HFFc6 (cell line): ENCODE results near the gene KDM4C. TPM values are rescaled to one million over a fixed set of nuclear protein-coding genes. Genes with fewer than 3 reads are reported as not detected.

Source experiments
- DNase-seq: peaks from one replicate; pipeline ENCODE4 v3.0.0-alpha.2; 2018
- H3K27ac Mint-ChIP-seq: 2 replicates; pipeline ENCODE4 v1.8.0; 2020; ENCODE audit warnings: mild to moderate bottlenecking, mixed read lengths
- H3K27me3 Mint-ChIP-seq: 2 replicates; pipeline ENCODE4 v1.8.0; 2021; ENCODE audit warnings: mild to moderate bottlenecking, moderate library complexity, mixed read lengths; ENCODE audit not compliant: insufficient read depth
- H3K36me3 Mint-ChIP-seq: 2 replicates; pipeline ENCODE4 v1.8.0; 2021; ENCODE audit warnings: low read depth, mixed read lengths
- H3K4me1 Mint-ChIP-seq: 2 replicates; pipeline ENCODE4 v1.8.0; 2020; ENCODE audit warnings: low read depth, mixed read lengths
- H3K4me3 Mint-ChIP-seq: 2 replicates; pipeline ENCODE4 v1.8.0; 2020; ENCODE audit warnings: mild to moderate bottlenecking, moderate library complexity, mixed read lengths
- H3K9me3 Mint-ChIP-seq: 2 replicates; pipeline ENCODE4 v1.8.0; 2020; ENCODE audit warnings: mild to moderate bottlenecking, mixed read lengths
- total RNA-seq, 6 experiments: library from RNA; stranded (reverse); fragmentation: NEBNext Ultra II Directional; extraction: Animal tissue kit (Norgen Biotek cat#: 25700); gene quantifications; 2 replicates in 1 of 6; 3 replicates in 5 of 6; pipeline ENCODE4 v1.2.3, GENCODE V29; 2021
- TF ChIP-seq, protein P1 (sequence below): fragments of 200-600 bp; sonication (generic); IDR thresholded peaks from 2 replicates; pipeline ENCODE4 v1.5.0; 2021; ENCODE audit warnings: antibody characterized with exemption, mild to moderate bottlenecking

The KDM4C gene
- total RNA-seq, 6 experiments from 2014 or later = 9.1 to 12.0 (median 11.1) TPM

DNA sequence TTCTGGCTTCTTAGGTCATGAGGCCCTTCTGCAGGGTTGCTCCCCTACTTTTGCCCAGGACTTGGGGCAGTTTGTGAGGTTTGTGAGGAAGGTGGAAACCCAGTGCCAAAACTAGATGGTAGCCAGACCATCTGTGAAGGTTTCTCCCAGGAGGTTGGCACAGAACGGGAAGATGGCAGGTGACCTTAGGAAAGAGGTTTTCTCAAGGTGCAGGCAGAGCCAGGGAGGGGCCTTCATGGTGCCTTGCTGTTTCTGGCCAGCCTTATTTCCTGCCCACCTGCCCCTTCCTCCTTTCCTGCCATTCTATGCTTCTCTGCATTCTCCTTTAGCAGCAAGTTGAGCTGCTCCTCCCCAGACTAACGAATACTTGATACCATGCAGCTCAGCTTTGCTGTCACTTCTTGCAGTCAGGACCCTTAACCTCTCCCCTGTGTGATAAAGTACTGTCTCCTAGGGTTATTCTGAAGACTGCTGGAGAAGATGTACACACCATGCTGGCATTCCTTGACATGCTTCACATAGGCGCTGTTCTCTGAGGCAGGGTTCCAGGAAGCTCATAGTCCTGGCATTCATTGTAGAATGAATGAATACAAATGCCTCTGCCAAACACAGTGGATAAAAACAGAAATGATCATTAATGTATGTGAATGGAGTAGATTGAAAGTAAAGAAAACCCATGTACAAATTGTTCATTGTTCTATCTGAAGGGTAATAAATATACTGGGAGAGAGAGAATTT lies 154.3 kb downstream of the KDM4C start:
- Mint-ChIP-seq H3K4me3 (no peak overlapping the region), H3K4me1 (peaks cover 7% of the 10 kb centered on the region), H3K27me3 (no peaks in the 10 kb centered on the region), H3K27ac (no peak overlapping the region), H3K36me3 (no peaks in the 10 kb centered on the region), H3K9me3 (no peaks in the 10 kb centered on the region)
- no peak for DNase-seq
- TF ChIP-seq, protein P1, sequence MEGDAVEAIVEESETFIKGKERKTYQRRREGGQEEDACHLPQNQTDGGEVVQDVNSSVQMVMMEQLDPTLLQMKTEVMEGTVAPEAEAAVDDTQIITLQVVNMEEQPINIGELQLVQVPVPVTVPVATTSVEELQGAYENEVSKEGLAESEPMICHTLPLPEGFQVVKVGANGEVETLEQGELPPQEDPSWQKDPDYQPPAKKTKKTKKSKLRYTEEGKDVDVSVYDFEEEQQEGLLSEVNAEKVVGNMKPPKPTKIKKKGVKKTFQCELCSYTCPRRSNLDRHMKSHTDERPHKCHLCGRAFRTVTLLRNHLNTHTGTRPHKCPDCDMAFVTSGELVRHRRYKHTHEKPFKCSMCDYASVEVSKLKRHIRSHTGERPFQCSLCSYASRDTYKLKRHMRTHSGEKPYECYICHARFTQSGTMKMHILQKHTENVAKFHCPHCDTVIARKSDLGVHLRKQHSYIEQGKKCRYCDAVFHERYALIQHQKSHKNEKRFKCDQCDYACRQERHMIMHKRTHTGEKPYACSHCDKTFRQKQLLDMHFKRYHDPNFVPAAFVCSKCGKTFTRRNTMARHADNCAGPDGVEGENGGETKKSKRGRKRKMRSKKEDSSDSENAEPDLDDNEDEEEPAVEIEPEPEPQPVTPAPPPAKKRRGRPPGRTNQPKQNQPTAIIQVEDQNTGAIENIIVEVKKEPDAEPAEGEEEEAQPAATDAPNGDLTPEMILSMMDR = no peak

DNA sequence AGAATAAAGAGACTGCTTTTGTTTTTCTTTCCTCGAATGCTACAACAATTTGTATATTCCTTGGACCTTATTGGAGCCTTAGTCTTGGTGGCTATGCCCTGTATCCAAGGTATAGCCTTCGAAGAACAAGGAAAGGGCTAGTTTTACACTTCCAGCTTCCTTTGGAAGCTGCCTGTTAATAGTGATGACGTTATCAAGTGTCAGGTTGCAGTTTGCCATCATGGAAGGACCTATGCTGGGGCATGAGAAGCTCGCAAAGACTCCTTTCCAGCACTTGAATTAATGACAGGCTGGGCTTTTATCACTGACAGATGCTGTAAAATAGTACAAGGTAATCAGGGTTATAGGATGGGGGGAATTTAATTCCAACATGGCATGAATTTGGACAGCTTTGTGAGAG lies 157.9 kb downstream of the KDM4C start:
- Mint-ChIP-seq H3K4me3 (no peak overlapping the region), H3K4me1 (peaks cover 11% of the 10 kb centered on the region), H3K36me3 (no peaks in the 10 kb centered on the region; the same call in 1 of the 2 replicates), H3K9me3 (no peaks in the 10 kb centered on the region), H3K27ac (no peak overlapping the region), H3K27me3 (no peaks in the 10 kb centered on the region; the same call in 1 of the 2 replicates)
- no peak for DNase-seq
- TF ChIP-seq, protein P1 = no peak

DNA sequence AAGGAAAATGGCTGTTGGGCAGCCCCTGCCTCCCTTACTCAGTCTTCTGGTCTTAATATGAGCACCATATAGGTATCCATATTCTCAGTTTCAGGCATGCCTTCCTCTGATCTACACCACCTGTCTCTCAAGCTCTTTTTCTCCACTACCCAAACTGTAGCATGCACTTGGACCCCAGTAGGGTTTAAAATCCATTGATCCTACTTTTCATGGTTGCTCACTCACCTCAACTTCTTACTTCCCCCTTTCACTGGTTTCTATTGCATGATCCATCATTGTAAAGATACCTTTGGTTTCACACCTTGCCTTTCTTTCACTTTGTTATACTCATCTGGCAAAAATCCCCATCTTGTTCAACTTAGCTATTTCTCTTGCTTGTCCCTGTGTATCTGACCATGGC lies 159.4 kb downstream of the KDM4C start:
- Mint-ChIP-seq H3K27ac (no peak overlapping the region), H3K4me3 (no peak overlapping the region), H3K27me3 (no peaks in the 10 kb centered on the region; the same call in 1 of the 2 replicates), H3K4me1 (peaks cover 9% of the 10 kb centered on the region), H3K36me3 (no peaks in the 10 kb centered on the region; the same call in 1 of the 2 replicates), H3K9me3 (no peaks in the 10 kb centered on the region)
- TF ChIP-seq, protein P1 = no peak
- no peak for DNase-seq

DNA sequence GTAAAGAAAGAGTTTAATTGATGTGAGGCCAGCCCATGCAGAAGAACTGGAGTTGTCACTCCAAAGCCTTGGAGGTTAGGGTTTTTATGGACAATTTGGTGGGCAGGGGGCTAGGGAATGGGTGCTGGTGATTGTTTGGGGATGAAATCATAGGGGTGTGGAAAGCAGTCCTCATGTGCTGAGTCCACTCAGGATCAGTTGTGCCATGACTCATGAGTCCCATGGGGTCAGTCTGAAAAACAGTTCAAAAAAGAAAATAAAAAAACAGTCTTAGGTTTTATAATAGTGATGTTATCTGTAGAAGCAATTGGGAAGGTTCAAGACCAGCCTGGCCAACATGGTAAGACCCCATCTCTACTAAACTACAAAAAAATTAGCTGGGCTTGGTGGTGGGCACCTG lies 162.3 kb downstream of the KDM4C start:
- Mint-ChIP-seq H3K9me3 (no peaks in the 10 kb centered on the region), H3K27me3 (no peaks in the 10 kb centered on the region; the same call in 1 of the 2 replicates), H3K4me3 (no peak overlapping the region), H3K27ac (no peak overlapping the region), H3K36me3 (no peaks in the 10 kb centered on the region; the same call in 1 of the 2 replicates), H3K4me1 (peaks cover 16% of the 10 kb centered on the region)
- DNase-seq = no peak
- TF ChIP-seq, protein P1 = no peak

DNA sequence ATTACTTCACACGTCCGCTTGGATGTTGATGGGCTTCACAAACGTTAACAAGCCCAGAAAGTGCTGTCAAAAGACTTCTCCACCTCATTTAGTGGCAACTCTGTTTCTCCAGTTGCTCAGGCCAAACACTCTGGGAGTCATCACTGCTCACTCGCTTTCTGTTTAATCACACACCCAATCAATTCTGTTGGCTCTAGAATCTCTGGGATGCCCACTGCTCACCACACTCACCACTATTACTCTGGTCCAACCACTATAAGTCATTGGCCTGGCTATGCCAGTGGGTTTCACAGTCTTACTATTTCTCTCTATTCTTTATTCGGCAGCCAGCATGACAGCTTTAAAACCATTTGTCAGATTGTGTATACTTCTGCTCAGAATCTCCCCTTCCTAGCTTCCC lies 163.5 kb downstream of the KDM4C start:
- H3K4me3 Mint-ChIP-seq = no peak overlapping the region
- TF ChIP-seq, protein P1 = no peak
- no peaks in the 10 kb centered on the region for H3K9me3 Mint-ChIP-seq
- H3K27me3 Mint-ChIP-seq = no peaks in the 10 kb centered on the region; the same call in 1 of the 2 replicates
- peaks cover 16% of the 10 kb centered on the region for H3K4me1 Mint-ChIP-seq
- no peak overlapping the region for H3K27ac Mint-ChIP-seq
- H3K36me3 Mint-ChIP-seq = no peaks in the 10 kb centered on the region; the same call in 1 of the 2 replicates
- no peak for DNase-seq
